ENCODE data around the gene HGF.

DNA sequence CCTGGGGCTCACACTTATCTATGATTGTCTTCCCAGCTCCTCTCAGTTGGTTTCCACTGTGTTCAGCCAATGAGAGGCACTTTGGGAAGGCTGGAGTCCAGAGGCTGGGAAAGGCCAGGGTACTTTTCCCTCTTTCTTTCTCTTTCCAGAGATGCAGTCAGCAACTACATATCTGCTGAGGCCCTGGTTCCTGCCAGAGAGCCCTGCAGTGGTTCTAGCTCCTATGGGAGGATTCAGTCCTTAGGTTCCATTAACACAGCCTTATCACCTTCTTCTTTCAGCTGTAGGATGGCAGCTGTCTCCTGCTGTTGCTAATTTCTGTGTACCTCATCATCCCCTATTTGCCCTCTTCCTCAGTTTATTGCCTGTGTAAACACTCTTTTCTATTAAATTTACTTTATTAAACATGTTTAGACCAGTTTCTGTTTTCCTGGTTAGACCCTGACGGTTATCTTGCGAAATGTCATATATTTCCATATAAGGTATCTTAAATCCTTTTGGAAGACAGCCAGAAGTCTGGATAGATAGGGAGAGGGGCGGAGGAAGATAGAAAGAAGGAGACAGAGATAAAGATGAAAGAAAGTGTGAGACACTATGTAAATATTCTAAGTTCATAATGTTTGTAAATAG is 100.3 kb downstream of the HGF start:
- TF ChIP-seq, protein P1, sequence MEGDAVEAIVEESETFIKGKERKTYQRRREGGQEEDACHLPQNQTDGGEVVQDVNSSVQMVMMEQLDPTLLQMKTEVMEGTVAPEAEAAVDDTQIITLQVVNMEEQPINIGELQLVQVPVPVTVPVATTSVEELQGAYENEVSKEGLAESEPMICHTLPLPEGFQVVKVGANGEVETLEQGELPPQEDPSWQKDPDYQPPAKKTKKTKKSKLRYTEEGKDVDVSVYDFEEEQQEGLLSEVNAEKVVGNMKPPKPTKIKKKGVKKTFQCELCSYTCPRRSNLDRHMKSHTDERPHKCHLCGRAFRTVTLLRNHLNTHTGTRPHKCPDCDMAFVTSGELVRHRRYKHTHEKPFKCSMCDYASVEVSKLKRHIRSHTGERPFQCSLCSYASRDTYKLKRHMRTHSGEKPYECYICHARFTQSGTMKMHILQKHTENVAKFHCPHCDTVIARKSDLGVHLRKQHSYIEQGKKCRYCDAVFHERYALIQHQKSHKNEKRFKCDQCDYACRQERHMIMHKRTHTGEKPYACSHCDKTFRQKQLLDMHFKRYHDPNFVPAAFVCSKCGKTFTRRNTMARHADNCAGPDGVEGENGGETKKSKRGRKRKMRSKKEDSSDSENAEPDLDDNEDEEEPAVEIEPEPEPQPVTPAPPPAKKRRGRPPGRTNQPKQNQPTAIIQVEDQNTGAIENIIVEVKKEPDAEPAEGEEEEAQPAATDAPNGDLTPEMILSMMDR (IDR thresholded peaks at IDR 0.05) = no peak
- TF ChIP-seq POLR2AphosphoS5 (IDR thresholded peaks at IDR 0.05) (no peak), EP300 (IDR thresholded peaks at IDR 0.05) (no peak), POLR2A (IDR thresholded peaks at IDR 0.05; ENCODE audit: low read depth) (no peak)
